K562 (cell line): ENCODE measurements around the gene FOXI1.

Experiments used
- MEIS2 ChIP-seq: fragments of 450-650 bp; IDR thresholded peaks from 2 replicates; pipeline ENCODE4 v1.6.1; 2014; ENCODE audit warnings: mild to moderate bottlenecking; ENCODE audit not compliant: partially characterized antibody
- PCBP1 ChIP-seq: fragments of 200-400 bp; formaldehyde crosslinking; IDR thresholded peaks from 2 replicates; pipeline ENCODE4 v1.6.1; 2018; ENCODE audit warnings: mild to moderate bottlenecking, low read depth, low read length; ENCODE audit not compliant: poor library complexity, severe bottlenecking
- THRA ChIP-seq: fragments of 450-650 bp; IDR thresholded peaks from 2 replicates; pipeline ENCODE4 v1.6.1; 2017; ENCODE audit warnings: mild to moderate bottlenecking, moderate library complexity

GRCh38 chr5:170147753-170148264 lies 42.1 kb downstream of the FOXI1 start:
- no peak for TF ChIP-seq THRA
- no peak for TF ChIP-seq MEIS2
- no peak for TF ChIP-seq PCBP1
